Panc1 (cell line): ENCODE results near the gene COP1.

Source experiments
- SIN3A ChIP-seq: IDR thresholded peaks from 2 replicates; pipeline ENCODE4 v1.6.1; 2012; ENCODE audit warnings: low read depth, mild to moderate bottlenecking, low read length, moderate library complexity, borderline replicate concordance; ENCODE audit not compliant: insufficient read depth
- TF ChIP-seq, protein P1 (sequence below): fragments of 450-650 bp; IDR thresholded peaks from 2 replicates; pipeline ENCODE4 v1.5.1; 2017; ENCODE audit warnings: mild to moderate bottlenecking

DNA sequence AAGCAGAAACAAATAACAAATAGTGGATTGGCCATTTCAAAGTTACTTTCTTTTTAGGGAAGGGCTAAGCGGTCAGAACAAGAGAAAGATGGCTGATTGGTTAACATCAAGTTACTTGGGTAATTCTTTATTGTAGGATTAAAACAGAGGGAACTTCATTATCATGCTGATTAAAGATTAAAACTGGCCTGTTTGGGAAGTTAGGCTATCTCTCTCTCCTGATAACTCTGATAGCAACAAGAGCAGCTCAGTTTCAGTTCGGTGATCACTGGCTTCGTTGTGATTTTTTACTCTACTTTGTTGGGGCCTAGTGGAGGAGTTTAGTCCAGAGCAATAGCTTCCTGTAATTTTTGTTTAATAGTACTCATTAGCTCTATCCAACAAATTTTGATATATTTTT, 20.5 kb upstream of the COP1 start:
- TF ChIP-seq, protein P1, sequence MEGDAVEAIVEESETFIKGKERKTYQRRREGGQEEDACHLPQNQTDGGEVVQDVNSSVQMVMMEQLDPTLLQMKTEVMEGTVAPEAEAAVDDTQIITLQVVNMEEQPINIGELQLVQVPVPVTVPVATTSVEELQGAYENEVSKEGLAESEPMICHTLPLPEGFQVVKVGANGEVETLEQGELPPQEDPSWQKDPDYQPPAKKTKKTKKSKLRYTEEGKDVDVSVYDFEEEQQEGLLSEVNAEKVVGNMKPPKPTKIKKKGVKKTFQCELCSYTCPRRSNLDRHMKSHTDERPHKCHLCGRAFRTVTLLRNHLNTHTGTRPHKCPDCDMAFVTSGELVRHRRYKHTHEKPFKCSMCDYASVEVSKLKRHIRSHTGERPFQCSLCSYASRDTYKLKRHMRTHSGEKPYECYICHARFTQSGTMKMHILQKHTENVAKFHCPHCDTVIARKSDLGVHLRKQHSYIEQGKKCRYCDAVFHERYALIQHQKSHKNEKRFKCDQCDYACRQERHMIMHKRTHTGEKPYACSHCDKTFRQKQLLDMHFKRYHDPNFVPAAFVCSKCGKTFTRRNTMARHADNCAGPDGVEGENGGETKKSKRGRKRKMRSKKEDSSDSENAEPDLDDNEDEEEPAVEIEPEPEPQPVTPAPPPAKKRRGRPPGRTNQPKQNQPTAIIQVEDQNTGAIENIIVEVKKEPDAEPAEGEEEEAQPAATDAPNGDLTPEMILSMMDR, result no peak
- TF ChIP-seq SIN3A, result no peak
